HG02840 (cell line): ENCODE data around the gene LTO1.

Source experiments
- ATAC-seq: cut with Tn5 transposase; IDR thresholded peaks from one replicate; pipeline ENCODE4 v1.9.1; 2021; ENCODE audit warnings: mild to moderate bottlenecking, moderate library complexity, moderate number of reproducible peaks; ENCODE audit not compliant: unreplicated experiment, low FRiP score

The LTO1 gene

DNA sequence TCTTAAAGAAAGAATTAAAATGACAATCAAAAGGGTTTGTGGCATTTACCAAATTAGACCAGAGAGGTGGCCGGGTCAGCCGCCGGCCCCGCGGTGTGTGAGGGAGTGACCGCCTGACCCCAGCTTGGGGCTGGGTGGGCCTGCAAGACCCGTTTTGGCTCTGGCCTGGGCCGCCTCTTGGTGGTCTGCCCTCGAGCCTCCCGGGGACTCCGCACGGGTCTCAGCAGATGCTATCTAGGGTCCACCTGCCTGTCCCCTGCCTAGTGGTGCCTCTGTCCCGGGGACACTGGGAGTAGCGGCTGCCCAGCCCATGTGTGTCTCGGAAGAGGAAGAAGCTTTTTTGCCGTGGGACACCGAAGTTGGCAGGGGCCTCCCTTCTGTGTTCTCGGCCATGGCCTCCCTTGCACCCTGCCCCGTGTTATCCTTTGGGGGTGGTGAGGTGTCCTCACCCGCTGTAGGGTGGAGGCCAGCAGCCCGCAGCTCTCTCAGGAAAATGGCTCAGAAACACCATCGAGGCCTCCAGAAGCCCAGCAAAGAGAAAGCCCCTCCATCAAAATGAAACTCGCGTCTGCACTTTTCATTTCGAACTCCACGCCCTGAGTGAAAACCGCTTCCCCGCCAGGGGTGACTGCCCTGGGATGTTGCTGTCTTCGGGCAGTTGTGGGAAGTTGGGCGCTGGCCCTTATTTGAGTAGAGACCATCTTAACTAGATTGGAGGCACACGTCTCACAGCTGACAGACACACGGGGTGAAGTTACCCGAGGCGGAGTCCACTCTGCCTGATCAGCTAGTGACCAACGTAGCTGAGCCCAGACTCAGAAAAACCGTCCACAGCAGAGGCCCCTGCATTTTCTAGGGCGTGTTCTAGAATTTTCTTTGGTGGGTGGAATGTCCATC, 26.2 kb downstream of the LTO1 start:
- no peak for ATAC-seq

DNA sequence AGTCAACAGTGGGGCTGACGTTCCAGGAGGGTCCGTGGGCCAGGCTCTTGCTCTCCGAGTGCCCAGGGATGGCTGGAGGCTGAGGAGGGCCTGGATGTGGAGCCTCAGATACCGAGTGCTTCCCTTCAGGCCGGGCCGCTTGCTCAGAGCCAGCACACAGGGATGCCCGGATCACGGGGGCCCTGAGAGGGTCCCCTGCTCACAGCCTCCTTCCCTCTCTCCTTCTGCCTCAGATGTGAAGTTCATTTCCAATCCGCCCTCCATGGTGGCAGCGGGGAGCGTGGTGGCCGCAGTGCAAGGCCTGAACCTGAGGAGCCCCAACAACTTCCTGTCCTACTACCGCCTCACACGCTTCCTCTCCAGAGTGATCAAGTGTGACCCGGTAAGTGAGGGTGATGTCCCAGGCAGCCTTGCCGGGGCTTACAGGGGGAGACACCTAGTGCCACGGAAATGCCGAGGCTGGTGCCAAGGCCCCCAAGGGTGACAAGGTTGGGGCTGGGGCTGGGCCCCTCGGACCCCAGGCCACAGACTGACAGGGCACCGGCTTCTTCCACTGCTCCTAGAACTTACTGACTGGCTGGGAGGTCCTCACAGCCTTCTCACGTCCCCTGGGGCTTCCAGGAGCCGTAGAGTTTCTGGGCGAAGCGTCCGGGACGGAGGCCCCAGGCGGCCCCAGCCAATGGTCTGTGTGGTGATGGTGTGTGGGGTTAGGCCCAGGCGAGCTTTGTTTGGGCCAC, 27.2 kb downstream of the LTO1 start:
- ATAC-seq = no peak

DNA sequence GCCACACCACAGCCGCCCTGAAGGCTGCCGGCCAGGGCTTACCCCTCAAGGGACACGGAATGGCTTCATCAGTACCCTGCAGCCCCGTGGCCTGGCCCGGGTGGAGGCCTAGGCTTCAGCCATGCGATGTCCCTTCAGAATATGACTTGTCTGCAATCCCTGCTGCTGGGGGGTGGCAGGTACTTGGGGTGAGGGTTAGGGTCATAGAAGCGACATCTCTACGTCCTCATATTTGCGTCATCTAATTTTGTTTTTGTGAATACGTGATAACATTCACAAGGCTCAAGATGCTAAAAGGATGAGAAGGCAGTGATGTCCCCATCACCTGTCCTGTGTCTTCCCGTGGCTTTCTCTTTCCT, 27.8 kb downstream of the LTO1 start:
- ATAC-seq = no peak

- ATAC-seq = no peak
Observed at GRCh38 chr11:69646493-69647389, 28.4 kb downstream of the LTO1 start.

GRCh38 chr11:69645801-69646492, 29.2 kb downstream of the LTO1 start:
- no peak for ATAC-seq

- no peak for ATAC-seq
Observed at GRCh38 chr11:69644962-69645675, 30.0 kb downstream of the LTO1 start.

DNA sequence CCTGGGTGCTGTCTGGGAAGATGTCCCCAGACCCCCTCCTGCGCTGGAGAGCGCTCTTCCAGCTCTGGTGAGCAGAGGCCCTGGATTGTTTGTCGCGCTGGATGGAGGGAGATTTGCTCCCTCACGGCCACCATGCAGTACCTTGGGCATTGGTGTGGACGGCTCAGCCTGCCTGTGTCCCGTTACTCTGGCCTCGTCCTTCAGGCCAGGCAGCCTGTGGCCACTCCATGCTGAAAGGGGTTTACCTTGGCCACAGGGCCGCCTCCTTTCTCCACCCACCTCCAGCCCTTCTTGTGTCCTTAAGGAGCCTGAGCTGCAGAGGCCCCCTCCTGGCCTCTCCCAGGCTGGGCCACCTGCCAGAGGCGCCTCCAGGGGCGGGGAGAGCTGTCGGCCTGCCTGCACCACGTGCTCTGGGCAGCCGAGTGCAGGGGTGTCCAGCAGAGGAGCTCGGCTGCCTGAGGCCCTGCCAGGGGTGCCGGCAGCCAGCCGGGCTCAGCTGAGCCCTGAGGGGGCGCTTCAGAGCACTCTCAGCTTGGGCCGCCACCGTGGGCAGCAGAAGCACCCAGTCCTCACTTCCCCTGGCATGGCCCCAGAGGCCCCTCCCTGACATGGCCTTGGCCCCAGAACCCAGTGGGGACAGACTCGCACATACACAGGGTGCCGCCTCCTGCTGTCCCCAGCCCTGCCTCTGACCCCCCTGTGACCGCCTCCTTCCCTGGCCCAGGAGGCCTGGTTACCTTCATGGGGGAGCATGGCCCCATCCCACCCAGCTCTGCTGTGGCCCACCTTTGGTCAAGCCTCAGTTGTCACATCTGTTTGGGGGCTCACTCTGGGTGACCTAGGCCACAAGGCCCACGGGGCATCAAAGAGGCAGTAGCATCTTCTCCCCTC, 30.8 kb downstream of the LTO1 start:
- ATAC-seq = no peak

GRCh38 chr11:69643646-69644045, 31.5 kb downstream of the LTO1 start:
- ATAC-seq = no peak

DNA sequence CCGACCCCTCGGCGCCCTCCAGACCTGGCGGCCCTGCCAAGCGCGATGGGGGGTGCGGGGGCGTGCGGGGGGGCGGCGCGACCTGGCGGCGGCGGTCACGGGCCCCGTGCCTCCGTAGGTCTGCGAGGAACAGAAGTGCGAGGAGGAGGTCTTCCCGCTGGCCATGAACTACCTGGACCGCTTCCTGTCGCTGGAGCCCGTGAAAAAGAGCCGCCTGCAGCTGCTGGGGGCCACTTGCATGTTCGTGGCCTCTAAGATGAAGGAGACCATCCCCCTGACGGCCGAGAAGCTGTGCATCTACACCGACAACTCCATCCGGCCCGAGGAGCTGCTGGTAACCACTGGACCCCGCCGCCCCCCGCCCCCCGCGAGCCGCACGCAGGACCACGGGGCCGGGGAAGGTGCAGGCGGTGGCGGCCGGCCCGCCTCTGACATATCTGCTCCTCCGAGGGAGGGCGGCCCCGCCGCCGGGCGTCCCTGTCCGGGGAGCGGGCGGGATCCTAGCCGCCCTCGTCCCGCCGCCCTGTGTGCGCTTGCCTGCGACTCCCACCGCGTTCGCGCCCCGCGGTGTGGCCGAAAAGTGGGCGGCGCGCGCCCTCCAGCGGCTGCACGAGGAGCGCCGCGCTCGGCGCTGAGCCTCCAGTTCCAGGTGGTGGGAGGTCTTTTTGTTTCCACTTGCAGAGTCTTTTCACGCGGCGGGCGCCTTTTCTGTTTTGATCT, 32.1 kb downstream of the LTO1 start:
- ATAC-seq = peak; percentile 65

GRCh38 chr11:69642549-69642912, 32.6 kb downstream of the LTO1 start:
- ATAC-seq = no peak

- ATAC-seq = no peak
Observed at GRCh38 chr11:69641681-69642548, 33.2 kb downstream of the LTO1 start.

GRCh38 chr11:69640995-69641581, 34.1 kb downstream of the LTO1 start, which contains the start of gene CCND1:
Gene CCND1 (plus strand): TSS chr11:69641156. CDS start chr11:69641314, 158 bp downstream.
- ATAC-seq = no peak

GRCh38 chr11:69640260-69640994, 34.7 kb downstream of the LTO1 start:
- ATAC-seq = no peak

DNA sequence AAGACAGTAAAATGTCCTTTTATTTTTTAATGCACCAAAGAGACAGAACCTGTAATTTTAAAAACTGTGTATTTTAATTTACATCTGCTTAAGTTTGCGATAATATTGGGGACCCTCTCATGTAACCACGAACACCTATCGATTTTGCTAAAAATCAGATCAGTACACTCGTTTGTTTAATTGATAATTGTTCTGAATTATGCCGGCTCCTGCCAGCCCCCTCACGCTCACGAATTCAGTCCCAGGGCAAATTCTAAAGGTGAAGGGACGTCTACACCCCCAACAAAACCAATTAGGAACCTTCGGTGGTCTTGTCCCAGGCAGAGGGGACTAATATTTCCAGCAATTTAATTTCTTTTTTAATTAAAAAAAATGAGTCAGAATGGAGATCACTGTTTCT, 35.3 kb downstream of the LTO1 start:
- ATAC-seq = no peak

GRCh38 chr11:69638941-69639681, 36.0 kb downstream of the LTO1 start:
- ATAC-seq = no peak
